G401 (cell line): ENCODE measurements around the gene UAP1L1. TPM values are rescaled to one million over a fixed set of nuclear protein-coding genes. Genes with fewer than 3 reads are reported as not detected.
"Not testable (repeated sequence)": the region's sequence is repeated elsewhere in the genome, so short reads cannot be mapped to it uniquely, and the experiment has no call there.

ENCODE experiments used
- DNase-seq: peaks from one replicate; pipeline ENCODE4 v3.0.0-alpha.2; 2015; ENCODE audit warnings: low spot score
- in situ Hi-C: cut with HindIII; loops from 2 replicates; pipeline ENCODE4 v1.10.0; 2016; ENCODE audit warnings: low sequenced_read_pairs, mixed read lengths
- total RNA-seq: library from RNA; depleted of rRNA; stranded (reverse); fragments of >200 nt; shearing (Covaris generic); gene quantifications from 2 replicates; pipeline ENCODE4 v1.2.3, GENCODE V29; 2014

The UAP1L1 gene
- total RNA-seq, 1 experiment from 2014 or later = 28.9 TPM

GRCh38 chr9:137052998-137053943, 24.0 kb upstream of the UAP1L1 start:
- in situ Hi-C loops = no loop called here
- no peak for DNase-seq

- in situ Hi-C loops = no loop called here
- DNase-seq = peak; percentile 33
Observed at GRCh38 chr9:137053944-137054931, 23.1 kb upstream of the UAP1L1 start, which contains the start of gene ENTPD2. Gene ENTPD2, minus strand, starts transcription at chr9:137054061. Its CDS starts 64 bp downstream, at chr9:137053997.

- in situ Hi-C loops = no loop called here
- no peak for DNase-seq
Observed at GRCh38 chr9:137054932-137055384, 22.4 kb upstream of the UAP1L1 start.

- peak; percentile 83 for DNase-seq
- in situ Hi-C loops = no loop called here
Observed at GRCh38 chr9:137055385-137056364, 21.6 kb upstream of the UAP1L1 start.

- DNase-seq = no peak
- in situ Hi-C loops = no loop called here
Observed at GRCh38 chr9:137056739-137057415, 20.4 kb upstream of the UAP1L1 start.

GRCh38 chr9:137057545-137057944, 19.8 kb upstream of the UAP1L1 start:
- DNase-seq = no peak
- in situ Hi-C loops = no loop called here

- no peak for DNase-seq
- in situ Hi-C loops = no loop called here
Observed at GRCh38 chr9:137058521-137059234, 18.6 kb upstream of the UAP1L1 start.

- no peak for DNase-seq
- in situ Hi-C loops = no loop called here
Observed at GRCh38 chr9:137062384-137062783, 14.9 kb upstream of the UAP1L1 start.

GRCh38 chr9:137062798-137063197, 14.5 kb upstream of the UAP1L1 start:
- in situ Hi-C loops, DNase-seq: not testable (repeated sequence)

GRCh38 chr9:137063311-137064026, 13.8 kb upstream of the UAP1L1 start:
- in situ Hi-C loops = no loop called here
- DNase-seq = no peak

- peak; percentile 66 for DNase-seq
- in situ Hi-C loops = no loop called here
Observed at GRCh38 chr9:137064027-137064879, 13.1 kb upstream of the UAP1L1 start.

- in situ Hi-C loops = no loop called here
- DNase-seq = no peak
Observed at GRCh38 chr9:137064880-137065164, 12.5 kb upstream of the UAP1L1 start.

GRCh38 chr9:137065336-137065967, 11.9 kb upstream of the UAP1L1 start:
- in situ Hi-C loops = no loop called here
- DNase-seq = no peak

- no peak for DNase-seq
- in situ Hi-C loops = no loop called here
Observed at GRCh38 chr9:137066096-137066861, 11.0 kb upstream of the UAP1L1 start.
